Neutrophil (primary cell): Measurements from ENCODE around the gene TUBGCP2.

Experiments
- H3K27ac ChIP-seq: fragments of 200-600 bp; sonication (generic); 2 replicates; pipeline ENCODE4 v1.5.1; 2016; ENCODE audit warnings: mild to moderate bottlenecking, moderate library complexity
- H3K27me3 ChIP-seq: fragments of 200-600 bp; sonication (generic); 2 replicates; pipeline ENCODE4 v1.6.0; 2016; ENCODE audit warnings: mild to moderate bottlenecking
- H3K36me3 ChIP-seq: fragments of 200-600 bp; sonication (generic); 2 replicates; pipeline ENCODE4 v1.5.1; 2017
- H3K4me1 ChIP-seq, 2 experiments: fragments of 200-600 bp in 1 of 2; sonication (generic) in 1 of 2; 1 replicate in 1 of 2; 2 replicates in 1 of 2; pipeline versions ENCODE4 v1.5.1 to v1.6.1; 2013 to 2016; ENCODE audit warnings: low read depth in 1 of 2, low read length in 1 of 2, mild to moderate bottlenecking in 1 of 2, moderate library complexity in 1 of 2; ENCODE audit not compliant: control insufficient read depth in 1 of 2, insufficient read depth in 1 of 2
- H3K4me3 ChIP-seq, 2 experiments: fragments of 200-600 bp in 1 of 2; sonication (generic) in 1 of 2; 1 replicate in 1 of 2; 2 replicates in 1 of 2; pipeline ENCODE4 v1.5.1; 2013 to 2016; ENCODE audit warnings: low read depth in 1 of 2, low read length in 1 of 2, mild to moderate bottlenecking in 1 of 2, moderate library complexity in 1 of 2
- H3K9me3 ChIP-seq: fragments of 200-600 bp; sonication (generic); 2 replicates; pipeline ENCODE4 v1.5.1; 2016
- TF ChIP-seq, protein P1 (sequence below): fragments of 200-600 bp; sonication (generic); IDR thresholded peaks from 2 replicates; pipeline ENCODE4 v1.5.1; 2016; ENCODE audit warnings: antibody characterized with exemption

TUBGCP2 gene

DNA sequence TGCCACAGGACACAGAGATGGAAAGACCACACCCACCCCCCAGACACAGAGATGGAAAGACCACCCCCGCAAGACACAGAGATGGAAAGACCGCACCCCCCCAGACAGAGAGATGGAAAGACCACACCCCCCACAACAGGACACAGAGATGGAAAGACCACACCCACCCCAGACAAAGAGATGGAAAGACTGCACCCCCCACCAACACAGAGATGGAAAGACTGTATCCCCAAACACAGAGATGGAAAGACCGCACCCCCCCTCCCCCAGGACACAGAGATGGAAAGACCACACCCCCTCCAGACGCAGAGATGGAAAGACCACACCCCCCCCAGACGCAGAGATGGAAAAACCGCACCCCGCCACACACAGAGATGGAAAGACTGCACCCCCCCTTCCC is 8.1 kb upstream of the TUBGCP2 start:
- Histone ChIP-seq H3K27me3 (peaks cover 46% of the 10 kb centered on the region), H3K27ac (no peak overlapping the region), H3K9me3 (no peaks in the 10 kb centered on the region), H3K36me3 (peaks cover 9% of the 10 kb centered on the region), H3K4me3 (no peak overlapping the region), H3K4me1 (peaks cover 8 to 9% of the 10 kb centered on the region in 2 experiments)
- TF ChIP-seq, protein P1, sequence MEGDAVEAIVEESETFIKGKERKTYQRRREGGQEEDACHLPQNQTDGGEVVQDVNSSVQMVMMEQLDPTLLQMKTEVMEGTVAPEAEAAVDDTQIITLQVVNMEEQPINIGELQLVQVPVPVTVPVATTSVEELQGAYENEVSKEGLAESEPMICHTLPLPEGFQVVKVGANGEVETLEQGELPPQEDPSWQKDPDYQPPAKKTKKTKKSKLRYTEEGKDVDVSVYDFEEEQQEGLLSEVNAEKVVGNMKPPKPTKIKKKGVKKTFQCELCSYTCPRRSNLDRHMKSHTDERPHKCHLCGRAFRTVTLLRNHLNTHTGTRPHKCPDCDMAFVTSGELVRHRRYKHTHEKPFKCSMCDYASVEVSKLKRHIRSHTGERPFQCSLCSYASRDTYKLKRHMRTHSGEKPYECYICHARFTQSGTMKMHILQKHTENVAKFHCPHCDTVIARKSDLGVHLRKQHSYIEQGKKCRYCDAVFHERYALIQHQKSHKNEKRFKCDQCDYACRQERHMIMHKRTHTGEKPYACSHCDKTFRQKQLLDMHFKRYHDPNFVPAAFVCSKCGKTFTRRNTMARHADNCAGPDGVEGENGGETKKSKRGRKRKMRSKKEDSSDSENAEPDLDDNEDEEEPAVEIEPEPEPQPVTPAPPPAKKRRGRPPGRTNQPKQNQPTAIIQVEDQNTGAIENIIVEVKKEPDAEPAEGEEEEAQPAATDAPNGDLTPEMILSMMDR: no peak

DNA sequence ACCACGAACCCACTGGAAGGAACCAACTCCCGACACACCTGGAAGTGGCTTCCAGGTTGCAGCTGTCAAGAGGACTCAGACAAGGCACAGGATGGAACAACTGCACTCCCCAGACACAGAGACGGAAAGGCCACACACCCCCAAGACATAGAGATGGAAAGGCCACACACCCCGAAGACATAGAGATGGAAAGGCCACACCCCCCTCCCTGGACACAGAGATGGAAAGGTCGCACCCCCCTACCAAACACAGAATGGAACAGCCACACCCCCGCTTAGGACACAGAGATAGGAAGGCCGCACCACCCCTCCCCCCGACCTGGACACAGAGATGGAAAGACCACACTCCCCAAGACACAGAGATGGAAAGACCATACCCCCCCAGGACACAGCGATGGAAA is 7.6 kb upstream of the TUBGCP2 start:
- Histone ChIP-seq H3K9me3 (no peaks in the 10 kb centered on the region), H3K36me3 (peaks cover 13% of the 10 kb centered on the region), H3K27me3 (peaks cover 43% of the 10 kb centered on the region), H3K4me1 (peaks cover 8 to 9% of the 10 kb centered on the region in 2 experiments), H3K27ac (no peak overlapping the region), H3K4me3 (no peak overlapping the region)
- TF ChIP-seq, protein P1: no peak

DNA sequence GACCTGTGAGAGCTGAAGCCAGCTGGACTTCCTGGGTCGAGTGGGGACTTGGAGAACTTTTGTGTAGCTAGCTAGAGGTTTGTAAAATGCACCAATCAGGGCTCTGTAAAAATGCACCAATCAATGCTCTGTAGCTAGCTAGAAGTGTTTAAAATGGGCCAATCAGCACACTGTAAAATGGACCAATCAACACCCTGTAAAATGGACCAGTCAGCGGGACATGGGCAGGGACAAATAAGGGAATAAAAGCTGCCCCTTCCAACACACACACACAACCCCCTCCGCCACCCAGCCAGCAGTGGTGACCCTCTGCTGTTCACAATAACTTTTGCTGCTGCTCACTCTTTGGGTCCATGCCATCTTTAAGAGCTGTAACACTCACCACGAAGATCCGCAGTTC is 7.2 kb upstream of the TUBGCP2 start:
- Histone ChIP-seq H3K27ac (no peak overlapping the region), H3K4me3 (no peak overlapping the region), H3K9me3 (no peaks in the 10 kb centered on the region), H3K4me1 (peaks cover 8 to 9% of the 10 kb centered on the region in 2 experiments), H3K27me3 (peaks cover 39% of the 10 kb centered on the region), H3K36me3 (peaks cover 13% of the 10 kb centered on the region)
- TF ChIP-seq, protein P1: no peak

DNA sequence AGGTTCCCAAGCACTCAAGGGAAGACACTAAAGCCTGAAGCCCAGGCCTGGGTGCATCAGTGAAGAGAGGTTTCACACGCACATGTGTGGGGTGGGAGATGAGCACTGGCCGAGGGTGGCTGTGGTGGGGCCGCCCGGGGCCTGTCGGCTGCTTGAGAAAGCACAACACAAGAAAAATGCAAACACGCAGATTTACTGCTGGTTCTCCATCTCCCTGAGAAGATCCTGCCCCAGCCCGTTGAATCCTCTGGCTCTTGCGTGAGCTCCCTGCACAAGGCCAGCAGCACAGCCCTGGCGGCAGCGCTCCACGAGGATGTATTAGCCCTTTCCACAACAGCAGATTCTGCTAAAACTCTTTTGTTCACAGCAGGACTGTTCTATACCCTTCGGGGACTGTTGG is 6.2 kb upstream of the TUBGCP2 start:
- Histone ChIP-seq H3K4me1 (peaks cover 8 to 9% of the 10 kb centered on the region in 2 experiments), H3K36me3 (peaks cover 13% of the 10 kb centered on the region), H3K27me3 (peaks cover 29% of the 10 kb centered on the region), H3K9me3 (no peaks in the 10 kb centered on the region), H3K27ac (no peak overlapping the region), H3K4me3 (no peak overlapping the region)
- TF ChIP-seq, protein P1: no peak

DNA sequence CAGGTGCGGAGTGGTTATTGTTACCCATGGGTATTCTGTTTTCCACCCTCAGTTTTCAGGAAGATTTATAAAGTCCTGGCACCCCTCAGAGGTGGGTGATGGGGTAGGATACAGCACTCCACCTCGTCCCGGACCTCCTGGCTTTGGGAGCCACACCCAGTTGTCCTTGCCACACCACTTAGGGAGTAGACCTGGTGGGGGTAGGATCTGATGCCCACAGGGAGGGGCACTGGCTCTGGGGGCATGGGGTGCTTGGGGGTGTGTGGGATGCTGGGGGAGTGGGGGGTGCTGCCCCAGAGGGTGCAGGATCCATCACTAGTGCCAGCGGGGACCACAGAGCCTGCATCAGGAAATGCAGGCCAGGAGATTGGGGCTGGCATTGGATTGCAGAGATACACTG is 4.5 kb upstream of the TUBGCP2 start:
- Histone ChIP-seq H3K27ac (no peak overlapping the region), H3K4me3 (no peak overlapping the region), H3K9me3 (no peaks in the 10 kb centered on the region), H3K27me3 (peaks cover 12% of the 10 kb centered on the region), H3K36me3 (peaks cover 13% of the 10 kb centered on the region), H3K4me1 (peaks cover 4 to 11% of the 10 kb centered on the region in 2 experiments)
- TF ChIP-seq, protein P1: no peak

DNA sequence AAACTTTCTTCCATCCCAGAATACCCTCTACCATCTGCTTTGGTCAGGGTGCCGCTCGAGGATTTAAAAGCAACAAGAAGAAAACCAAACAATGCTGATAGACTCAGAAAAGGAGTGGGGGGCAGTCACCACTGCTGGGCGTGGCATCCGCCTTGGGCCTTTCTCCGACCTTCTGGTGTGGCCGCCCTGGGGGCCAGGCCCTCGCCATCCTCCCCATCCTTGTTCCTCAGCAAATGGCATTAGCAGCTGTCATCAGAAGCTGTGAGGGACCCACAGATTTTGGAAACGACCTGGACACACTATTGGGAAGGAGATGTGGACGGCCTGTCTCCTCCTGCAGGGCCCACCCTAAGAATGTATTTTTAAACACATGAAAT is 4.1 kb upstream of the TUBGCP2 start:
- H3K4me3 ChIP-seq: no peak overlapping the region
- peaks cover 13% of the 10 kb centered on the region for H3K36me3 ChIP-seq
- TF ChIP-seq, protein P1: no peak
- H3K27ac ChIP-seq: no peak overlapping the region
- H3K27me3 ChIP-seq: peaks cover 12% of the 10 kb centered on the region
- H3K4me1 ChIP-seq: peaks cover 8 to 15% of the 10 kb centered on the region in 2 experiments
- no peaks in the 10 kb centered on the region for H3K9me3 ChIP-seq
